HepG2 (cell line): Measurements from ENCODE around the gene KAT7. TPM values are rescaled to one million over a fixed set of nuclear protein-coding genes. Genes with fewer than 3 reads are reported as not detected.
A peak's percentile ranks its signal among the peaks of the same experiment; 100 is the strongest.

ENCODE experiments used
- CC2D1A ChIP-seq: sonication (generic); formaldehyde crosslinking; IDR thresholded peaks from 2 replicates; pipeline ENCODE4 v1.8.1; 2023; ENCODE audit warnings: mild to moderate bottlenecking, missing genetic modification reagents
- EEA1 ChIP-seq: sonication (generic); formaldehyde crosslinking; IDR thresholded peaks from 2 replicates; pipeline ENCODE4 v1.5.1; 2020; ENCODE audit warnings: mild to moderate bottlenecking, missing genetic modification reagents, borderline replicate concordance
- HNF4A ChIP-seq: sonication (generic); formaldehyde crosslinking; IDR thresholded peaks from 2 replicates; pipeline ENCODE4 v1.4.0; 2020; ENCODE audit warnings: missing genetic modification reagents
- KDM5A ChIP-seq: fragments of 200-600 bp; sonication (generic); IDR thresholded peaks from 2 replicates; pipeline ENCODE4 v1.7.0; 2018; ENCODE audit warnings: antibody characterized with exemption, mild to moderate bottlenecking, low read length, borderline replicate concordance
- LBX2 ChIP-seq: sonication (generic); formaldehyde crosslinking; IDR thresholded peaks from 2 replicates; pipeline ENCODE4 v1.5.0; 2020; ENCODE audit warnings: missing genetic modification reagents, mild to moderate bottlenecking, borderline replicate concordance
- MAZ ChIP-seq, 2 experiments: sonication (generic) in 1 of 2; formaldehyde crosslinking in 1 of 2; IDR thresholded peaks; 2 replicates each; pipeline versions ENCODE4 v1.5.0 to v1.6.1; 2012 to 2020; ENCODE audit warnings: low read depth in 2 of 2, mild to moderate bottlenecking in 2 of 2, borderline replicate concordance in 1 of 2, improper control_type of control experiment in 1 of 2, low read length in 1 of 2, missing genetic modification reagents in 1 of 2, moderate library complexity in 1 of 2
- SMAD9 ChIP-seq: sonication (generic); formaldehyde crosslinking; IDR thresholded peaks from 2 replicates; pipeline ENCODE4 v1.5.1; 2020; ENCODE audit warnings: mild to moderate bottlenecking, missing genetic modification reagents
- SNRNP70 ChIP-seq: fragments of 200-400 bp; formaldehyde crosslinking; IDR thresholded peaks from 2 replicates; pipeline ENCODE4 v1.6.1; 2017; ENCODE audit warnings: mild to moderate bottlenecking, low read depth, low read length, moderate library complexity
- TCF7L2 ChIP-seq: IDR thresholded peaks from 2 replicates; pipeline ENCODE4 v1.6.1; 2011; ENCODE audit warnings: mild to moderate bottlenecking, low read depth, low read length, moderate library complexity
- TEF ChIP-seq: sonication (generic); formaldehyde crosslinking; IDR thresholded peaks from 2 replicates; pipeline ENCODE4 v1.5.0; 2020; ENCODE audit warnings: missing genetic modification reagents
- THRA ChIP-seq: sonication (generic); formaldehyde crosslinking; IDR thresholded peaks from 2 replicates; pipeline ENCODE4 v1.4.0; 2020; ENCODE audit warnings: missing genetic modification reagents, borderline replicate concordance
- TOE1 ChIP-seq: sonication (generic); formaldehyde crosslinking; IDR thresholded peaks from 2 replicates; pipeline ENCODE4 v1.4.0; 2020; ENCODE audit warnings: mild to moderate bottlenecking, missing genetic modification reagents
- ZNF281 ChIP-seq: sonication (generic); formaldehyde crosslinking; IDR thresholded peaks from 2 replicates; pipeline ENCODE4 v1.4.0; 2020; ENCODE audit warnings: missing genetic modification reagents, borderline replicate concordance
- ZNF34 ChIP-seq: sonication (generic); formaldehyde crosslinking; IDR thresholded peaks from 2 replicates; pipeline ENCODE4 v1.4.0; 2020; ENCODE audit warnings: mild to moderate bottlenecking, missing genetic modification reagents, borderline replicate concordance
- ZNF414 ChIP-seq: sonication (generic); formaldehyde crosslinking; IDR thresholded peaks from 2 replicates; pipeline ENCODE4 v1.5.0; 2020; ENCODE audit warnings: missing genetic modification reagents
- ZNF468 ChIP-seq: sonication (generic); formaldehyde crosslinking; IDR thresholded peaks from 2 replicates; pipeline ENCODE4 v1.8.0; 2022; ENCODE audit warnings: mild to moderate bottlenecking, moderate library complexity, missing genetic modification reagents
- ZNF614 ChIP-seq: IDR thresholded peaks from 2 replicates; pipeline ENCODE4 v1.6.1; 2018; ENCODE audit warnings: missing biosample characterization, missing genetic modification reagents, inconsistent platforms, borderline replicate concordance
- ZNF720 ChIP-seq: sonication (generic); formaldehyde crosslinking; IDR thresholded peaks from 2 replicates; pipeline ENCODE4 v1.4.0; 2020; ENCODE audit warnings: missing genetic modification reagents
- polyA plus RNA-seq, 8 experiments: library from polyadenylated mRNA; depleted of rRNA in 3 of 8; stranded (reverse) in 7 of 8; unstranded in 1 of 8; fragments of >200 nt; fragmentation: Illumina TruSeq in 4 of 8; extraction: Trizol in 4 of 8; gene quantifications; 2 replicates each; pipeline versions ENCODE4 v1.2.1 to v1.2.3, GENCODE V29; 2011 to 2016; ENCODE audit warnings: low read depth in 4 of 8, missing spikeins in 1 of 8, mixed read lengths in 1 of 8; ENCODE audit not compliant: insufficient read depth in 1 of 8
- total RNA-seq, 5 experiments: library from RNA; depleted of rRNA; stranded (reverse); fragments of >200 nt; fragmentation: Illumina TruSeq; extraction: Trizol; gene quantifications; 2 replicates each; pipeline ENCODE4 v1.2.3, GENCODE V29; 2016; ENCODE audit warnings: low read depth in 1 of 5

The KAT7 gene
- total and polyA plus RNA-seq, 2 of the 13 experiments (the other 11 are each of a cell fraction or from before 2014, with no cell fraction given) = 21.2 to 39.2 TPM

- TF ChIP-seq CC2D1A (CRISPR knock-in tag) (no peak), ZNF414 (CRISPR knock-in tag) (0 out of 2 replicates have a peak, but pooled peaks have one; percentile 63), SNRNP70 (no peak), EEA1 (CRISPR knock-in tag) (no peak), LBX2 (CRISPR knock-in tag) (no peak), THRA (CRISPR knock-in tag) (no peak), ZNF281 (CRISPR knock-in tag) (peak; percentile 80), HNF4A (peak; percentile 63; the same call in 1 of the 2 replicates), ZNF34 (CRISPR knock-in tag) (no peak), KDM5A (no peak), ZNF468 (CRISPR knock-in tag) (no peak), TCF7L2 (no peak), MAZ (IDR thresholded peaks at IDR 0.05; ENCODE audit: borderline replicate concordance, low read depth, low read length) (no peak), MAZ (CRISPR knock-in tag; IDR thresholded peaks at IDR 0.05; ENCODE audit: low read depth) (0 out of 2 replicates have a peak, but pooled peaks have one; percentile 10), SMAD9 (no peak), ZNF614 (peak; percentile 81; the same call in 1 of the 2 replicates), TOE1 (no peak), ZNF720 (CRISPR knock-in tag) (no peak), TEF (CRISPR knock-in tag) (no peak)
Observed at GRCh38 chr17:49851387-49852291, 63.2 kb downstream of the KAT7 start (continued).
